Eye (tissue), 1 donor: ENCODE results near the gene GMPS.
"Not testable (repeated sequence)": the region's sequence is repeated elsewhere in the genome, so short reads cannot be mapped to it uniquely, and the experiment has no call there.

ENCODE experiments used
- DNase-seq: peaks from one replicate; pipeline ENCODE4 v3.0.0-alpha.2; 2015

Gene GMPS

GRCh38 chr3:155946178-155946577 is 75.7 kb downstream of the GMPS start:
- no peak for DNase-seq

- no peak for DNase-seq
These were observed 78.0 kb downstream of the GMPS start for GRCh38 chr3:155948476-155948875.

- no peak for DNase-seq
These were observed 79.2 kb downstream of the GMPS start for GRCh38 chr3:155949453-155950217.

- DNase-seq: no peak
These were observed 86.3 kb downstream of the GMPS start for GRCh38 chr3:155956508-155957411.

- DNase-seq: no peak
These were observed 87.0 kb downstream of the GMPS start for GRCh38 chr3:155957412-155957880.

- DNase-seq: no peak
These were observed 88.2 kb downstream of the GMPS start for GRCh38 chr3:155958676-155959075.

GRCh38 chr3:155960060-155960459 is 89.6 kb downstream of the GMPS start:
- DNase-seq: no peak

GRCh38 chr3:155961044-155961443 is 90.6 kb downstream of the GMPS start:
- not testable (repeated sequence) for DNase-seq

- DNase-seq: no peak
These were observed 93.1 kb downstream of the GMPS start for GRCh38 chr3:155963570-155963969.

- DNase-seq: no peak
These were observed 99.9 kb downstream of the GMPS start for GRCh38 chr3:155970398-155970797.

- DNase-seq: no peak
These were observed 102.6 kb downstream of the GMPS start for GRCh38 chr3:155972885-155973584.

- DNase-seq: no peak
These were observed 107.9 kb downstream of the GMPS start for GRCh38 chr3:155978324-155978723.

- no peak for DNase-seq
These were observed 109.3 kb downstream of the GMPS start for GRCh38 chr3:155979746-155980145.

GRCh38 chr3:155981669-155982068 is 111.2 kb downstream of the GMPS start:
- no peak for DNase-seq

- no peak for DNase-seq
These were observed 113.5 kb downstream of the GMPS start for GRCh38 chr3:155983834-155984474.

GRCh38 chr3:155984791-155985417 is 114.5 kb downstream of the GMPS start:
- DNase-seq: peak; percentile 15

- no peak for DNase-seq
These were observed 119.1 kb downstream of the GMPS start for GRCh38 chr3:155989536-155989935.

- DNase-seq: peak; percentile 31
These were observed 120.8 kb downstream of the GMPS start for GRCh38 chr3:155991212-155991611.

GRCh38 chr3:155991847-155992246 is 121.4 kb downstream of the GMPS start:
- DNase-seq: no peak
